H9 (cell line): ENCODE measurements around the gene FAM219A. TPM values are rescaled to one million over a fixed set of nuclear protein-coding genes. Genes with fewer than 3 reads are reported as not detected.

ENCODE experiments used
- DNase-seq: peaks from one replicate; pipeline ENCODE4 v3.0.0-alpha.2; 2017
- H2AFZ ChIP-seq: one replicate; pipeline ENCODE4 v1.6.1; 2013; ENCODE audit warnings: mild to moderate bottlenecking, low read length, control low read depth, moderate library complexity
- H2AK5ac ChIP-seq: 2 replicates; pipeline ENCODE4 v1.6.1; 2013; ENCODE audit warnings: low read length, control low read depth, mixed read lengths; ENCODE audit not compliant: insufficient read length
- H2BK120ac ChIP-seq: one replicate; pipeline ENCODE4 v1.6.1; 2013; ENCODE audit warnings: low read depth, mild to moderate bottlenecking, low read length, control low read depth, inconsistent platforms; ENCODE audit not compliant: poor library complexity, severe bottlenecking
- H2BK12ac ChIP-seq: 2 replicates; pipeline ENCODE4 v1.6.1; 2013; ENCODE audit warnings: low read length, control low read depth, mixed read lengths, low read depth; ENCODE audit not compliant: insufficient read length
- H2BK15ac ChIP-seq: 2 replicates; pipeline ENCODE4 v1.6.1; 2013; ENCODE audit warnings: low read depth, low read length, control low read depth
- H2BK20ac ChIP-seq: one replicate; pipeline ENCODE4 v1.6.1; 2013; ENCODE audit warnings: low read depth, mild to moderate bottlenecking, low read length, control low read depth, inconsistent platforms; ENCODE audit not compliant: poor library complexity, severe bottlenecking
- H2BK5ac ChIP-seq: 2 replicates; pipeline ENCODE4 v1.6.1; 2013; ENCODE audit warnings: low read length, control low read depth, mixed read lengths; ENCODE audit not compliant: insufficient read length
- H3K14ac ChIP-seq: 2 replicates; pipeline ENCODE4 v1.6.1; 2013; ENCODE audit warnings: low read length, control low read depth; ENCODE audit not compliant: insufficient read depth
- H3K18ac ChIP-seq: 2 replicates; pipeline ENCODE4 v1.6.1; 2013; ENCODE audit warnings: low read depth, mild to moderate bottlenecking, mixed read lengths, low read length, control low read depth; ENCODE audit not compliant: insufficient read length
- H3K23ac ChIP-seq: 2 replicates; pipeline ENCODE4 v1.6.1; 2013; ENCODE audit warnings: low read length, control low read depth, mixed read lengths, low read depth; ENCODE audit not compliant: insufficient read length
- H3K23me2 ChIP-seq: 2 replicates; pipeline ENCODE4 v1.6.1; 2013; ENCODE audit warnings: low read depth, mild to moderate bottlenecking, mixed read lengths, low read length, control low read depth; ENCODE audit not compliant: insufficient read length, poor library complexity, severe bottlenecking
- H3K27ac ChIP-seq: 2 replicates; pipeline ENCODE4 v1.5.1; 2013; ENCODE audit warnings: low read length, control low read depth, mixed read lengths, low read depth; ENCODE audit not compliant: insufficient read length
- H3K27me3 ChIP-seq: 2 replicates; pipeline ENCODE4 v1.6.1; 2013; ENCODE audit warnings: low read length, control low read depth, inconsistent platforms; ENCODE audit not compliant: insufficient read depth
- H3K4ac ChIP-seq: 2 replicates; pipeline ENCODE4 v1.6.1; 2013; ENCODE audit warnings: low read depth, mild to moderate bottlenecking, control low read depth, inconsistent platforms, low read length, moderate library complexity
- H3K4me1 ChIP-seq: 2 replicates; pipeline ENCODE4 v1.6.1; 2013; ENCODE audit warnings: low read length, control low read depth, inconsistent platforms; ENCODE audit not compliant: insufficient read depth
- H3K4me2 ChIP-seq: 2 replicates; pipeline ENCODE4 v1.6.1; 2013; ENCODE audit warnings: low read length, control low read depth, mixed read lengths; ENCODE audit not compliant: insufficient read length, insufficient read depth
- H3K56ac ChIP-seq: 2 replicates; pipeline ENCODE4 v1.6.1; 2013; ENCODE audit warnings: low read depth, mild to moderate bottlenecking, mixed read lengths, low read length, control low read depth; ENCODE audit not compliant: insufficient read length
- H3K79me1 ChIP-seq: 2 replicates; pipeline ENCODE4 v1.6.1; 2013; ENCODE audit warnings: low read depth, mild to moderate bottlenecking, moderate library complexity, low read length, control low read depth, inconsistent platforms; ENCODE audit not compliant: insufficient read depth, poor library complexity, severe bottlenecking
- H3K79me2 ChIP-seq: 2 replicates; pipeline ENCODE4 v1.6.1; 2013; ENCODE audit warnings: low read length, control low read depth, inconsistent platforms; ENCODE audit not compliant: insufficient read depth
- H3K9ac ChIP-seq: 2 replicates; pipeline ENCODE4 v1.6.1; 2013; ENCODE audit warnings: low read length, control low read depth, mixed read lengths; ENCODE audit not compliant: insufficient read length; ENCODE audit errors: extremely low read depth
- H3K9me3 ChIP-seq: one replicate; pipeline ENCODE4 v1.6.1; 2013; ENCODE audit warnings: low read depth, low read length, inconsistent platforms; ENCODE audit not compliant: control insufficient read depth
- H3T11ph ChIP-seq: one replicate; pipeline ENCODE4 v1.6.1; 2013; ENCODE audit warnings: mild to moderate bottlenecking, low read length, control low read depth, inconsistent platforms
- H4K20me1 ChIP-seq: one replicate; pipeline ENCODE4 v1.6.1; 2013; ENCODE audit not compliant: control insufficient read depth, insufficient read length, insufficient read depth
- H4K5ac ChIP-seq: 2 replicates; pipeline ENCODE4 v1.6.1; 2013; ENCODE audit warnings: low read depth, mild to moderate bottlenecking, mixed read lengths, low read length, control low read depth; ENCODE audit not compliant: insufficient read length
- H4K8ac ChIP-seq: replicated peaks from 2 replicates; pipeline ENCODE4 v1.6.1; 2013; ENCODE audit warnings: low read length, control low read depth, mixed read lengths, low read depth; ENCODE audit not compliant: insufficient read length
- H4K91ac ChIP-seq: 2 replicates; pipeline ENCODE4 v1.6.1; 2013; ENCODE audit warnings: low read depth, mild to moderate bottlenecking, moderate library complexity, mixed read lengths, low read length, control low read depth; ENCODE audit not compliant: insufficient read length
- H3K27ac Mint-ChIP-seq, 3 experiments: 2 replicates in 2 of 3; 3 replicates in 1 of 3; pipeline ENCODE4 v1.8.0; 2020 to 2021; ENCODE audit warnings: mixed read lengths in 3 of 3, mild to moderate bottlenecking in 1 of 3, moderate library complexity in 1 of 3
- H3K27me3 Mint-ChIP-seq: 2 replicates; pipeline ENCODE4 v1.8.0; 2021; ENCODE audit warnings: low read depth, mild to moderate bottlenecking, moderate library complexity, mixed read lengths
- H3K36me3 Mint-ChIP-seq, 3 experiments: 2 replicates in 2 of 3; 3 replicates in 1 of 3; pipeline ENCODE4 v1.8.0; 2020 to 2021; ENCODE audit warnings: low read depth in 3 of 3, mixed read lengths in 3 of 3; ENCODE audit not compliant: insufficient read depth in 1 of 3
- H3K4me1 Mint-ChIP-seq, 2 experiments: 2 replicates each; pipeline ENCODE4 v1.8.0; 2020; ENCODE audit warnings: mixed read lengths in 2 of 2
- H3K4me3 Mint-ChIP-seq, 2 experiments: 2 replicates in 1 of 2; 3 replicates in 1 of 2; pipeline ENCODE4 v1.8.0; 2020 to 2021; ENCODE audit warnings: mild to moderate bottlenecking in 2 of 2, mixed read lengths in 2 of 2, moderate library complexity in 1 of 2
- H3K9me3 Mint-ChIP-seq, 2 experiments: 2 replicates in 1 of 2; 3 replicates in 1 of 2; pipeline ENCODE4 v1.8.0; 2020; ENCODE audit warnings: mild to moderate bottlenecking in 2 of 2, mixed read lengths in 2 of 2, moderate library complexity in 1 of 2
- CTCF ChIP-seq: fragments of 200-600 bp; sonication (generic); conservative IDR thresholded peaks from 3 replicates; pipeline ENCODE4 v1.8.0; 2021; ENCODE audit warnings: antibody characterized with exemption, mild to moderate bottlenecking
- WGBS: extraction: QIAGEN DNeasy Blood & Tissue Kit; methylation state at CpG from one replicate; pipeline ENCODE4 v1.1.7; 2013; ENCODE audit warnings: missing lambda C conversion rate, low lambda C conversion rate, mixed read lengths; ENCODE audit not compliant: insufficient read length; ENCODE audit errors: extremely low coverage; 5-methylcytosine and 5-hydroxymethylcytosine counted together
- total RNA-seq: library from RNA; stranded (reverse); gene quantifications from 2 replicates; pipeline ENCODE4 v1.2.1, GENCODE V29; 2021

The FAM219A gene
- total RNA-seq, 1 experiment from 2014 or later = 16.7 TPM

GRCh38 chr9:34408173-34408572, 50.2 kb downstream of the FAM219A start:
- Histone ChIP-seq H3K4me1 (no peaks in the 10 kb centered on the region), H4K8ac (no peak overlapping the region), H2BK20ac (no peak overlapping the region), H3K23me2 (no peaks in the 10 kb centered on the region), H4K91ac (no peak overlapping the region), H3K27me3 (no peaks in the 10 kb centered on the region), H2AK5ac (no peak overlapping the region), H4K20me1 (no peaks in the 10 kb centered on the region), H3K79me1 (no peaks in the 10 kb centered on the region), H3K79me2 (no peaks in the 10 kb centered on the region), H3K18ac (no peak overlapping the region), H3K4ac (no peak overlapping the region), H4K5ac (no peak overlapping the region), H3K9me3 (no peaks in the 10 kb centered on the region), H3K23ac (no peak overlapping the region), H3K14ac (no peak overlapping the region), H2BK15ac (no peak overlapping the region), H3T11ph (no peak overlapping the region), H3K27ac (no peak overlapping the region), H3K9ac (no peak overlapping the region), H3K4me2 (no peak overlapping the region), H2BK5ac (no peak overlapping the region), H2BK120ac (no peak overlapping the region), H3K56ac (no peak overlapping the region), H2AFZ (no peak overlapping the region), H2BK12ac (no peak overlapping the region)
- DNase-seq = no peak
- H3K27me3 Mint-ChIP-seq = 0 out of 2 replicates have a peak, but pooled peaks cover 2% of the 10 kb centered on the region
- H3K9me3 Mint-ChIP-seq = no peaks in the 10 kb centered on the region
- TF ChIP-seq CTCF = no peak
- H3K36me3 Mint-ChIP-seq = no peaks in the 10 kb centered on the region
- no peak overlapping the region for H3K27ac Mint-ChIP-seq
- no peaks in the 10 kb centered on the region for H3K4me1 Mint-ChIP-seq
- no peak overlapping the region for H3K4me3 Mint-ChIP-seq
- no CpG with 5 or more reads among the region's 1 CpG for WGBS
